Skeletal muscle cell (primary cell): ENCODE measurements around the gene KIF21B.
"Not testable (repeated sequence)": the region's sequence is repeated elsewhere in the genome, so short reads cannot be mapped to it uniquely, and the experiment has no call there.

Experiments
- DNase-seq: peaks from one replicate; pipeline ENCODE4 v3.0.0-alpha.2; 2010; ENCODE audit warnings: low read depth
- H3K4me3 ChIP-seq: 2 replicates; pipeline ENCODE4 v1.5.1; 2011; ENCODE audit warnings: low read depth, mild to moderate bottlenecking, control low read depth, low read length, moderate library complexity

The KIF21B gene

DNA sequence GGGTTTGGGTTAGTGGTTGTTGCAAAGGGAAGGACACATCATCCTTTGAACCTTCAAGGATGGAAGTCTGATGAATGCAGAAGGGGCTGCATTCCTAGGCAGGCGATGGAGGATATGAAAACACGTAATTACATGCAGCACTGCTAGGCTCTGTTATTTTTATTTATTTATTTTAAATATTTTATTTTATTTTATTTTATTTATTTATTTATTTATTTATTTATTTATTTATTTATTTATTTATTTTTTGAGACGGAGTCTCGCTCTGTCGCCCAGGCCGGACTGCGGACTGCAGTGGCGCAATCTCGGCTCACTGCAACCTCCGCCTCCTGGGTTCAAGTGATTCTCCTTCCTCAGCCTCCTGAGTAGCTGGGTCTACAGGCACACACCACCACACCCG lies 59.6 kb downstream of the KIF21B start:
- not testable (repeated sequence) for H3K4me3 ChIP-seq, DNase-seq

DNA sequence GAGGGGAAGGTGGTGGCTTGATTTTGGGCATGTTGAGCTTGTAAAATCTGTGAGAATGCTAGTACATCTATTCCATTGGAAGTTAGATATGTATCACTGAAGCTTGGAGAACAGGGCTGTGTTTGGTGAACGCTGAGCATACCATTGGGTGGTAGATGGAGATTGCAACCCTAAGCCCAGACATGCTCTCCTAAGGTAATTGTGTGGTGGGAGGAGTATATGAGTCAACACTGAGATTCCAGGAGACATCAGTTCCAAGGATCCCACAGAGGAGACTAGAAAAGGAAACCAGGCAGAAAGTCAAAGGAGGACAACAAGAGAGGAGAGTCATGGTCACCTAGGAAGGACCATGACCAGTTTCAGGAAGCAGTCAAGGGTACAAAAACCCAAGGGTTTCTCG lies 60.4 kb downstream of the KIF21B start:
- no peak for DNase-seq
- H3K4me3 ChIP-seq = no peak overlapping the region

DNA sequence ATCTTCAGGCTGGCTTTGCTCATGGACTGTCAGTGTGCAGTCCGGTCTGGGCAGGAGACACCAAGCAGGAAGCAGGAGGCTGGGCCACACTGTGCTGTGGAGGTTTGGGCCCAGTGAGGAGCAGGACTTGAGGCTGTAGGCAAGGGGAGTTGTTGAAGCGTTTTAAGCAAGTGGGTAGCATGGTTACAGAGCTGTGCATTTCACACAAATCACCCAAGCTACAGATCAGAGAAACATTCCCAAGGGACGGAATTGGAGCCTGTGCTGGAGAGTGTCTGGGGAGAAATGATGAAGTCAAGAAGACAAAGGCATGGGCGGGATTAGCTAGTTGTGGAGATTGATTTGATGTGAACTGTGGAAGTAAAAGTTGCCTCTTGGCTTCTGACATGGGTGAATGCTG lies 60.9 kb downstream of the KIF21B start:
- DNase-seq = no peak
- no peak overlapping the region for H3K4me3 ChIP-seq

DNA sequence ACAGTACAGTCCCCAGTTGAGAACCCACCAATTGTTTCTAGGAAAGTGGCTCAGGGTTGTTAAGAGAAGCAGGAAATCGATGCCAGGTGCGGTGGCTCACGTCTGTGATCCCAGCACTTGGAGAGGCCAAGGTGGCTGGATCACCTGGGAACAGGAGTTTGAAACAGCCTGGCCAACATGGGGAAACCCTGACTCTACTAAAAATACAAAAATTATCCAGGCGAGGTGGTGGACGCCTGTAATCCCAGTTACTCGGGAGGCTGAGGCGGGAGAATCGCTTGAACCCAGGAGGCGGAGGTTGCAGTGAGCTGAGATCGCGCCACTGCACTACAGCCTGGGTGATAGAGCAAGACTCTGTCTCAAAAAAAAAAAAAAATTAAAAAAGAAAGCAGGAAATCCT lies 61.4 kb downstream of the KIF21B start:
- DNase-seq, H3K4me3 ChIP-seq: not testable (repeated sequence)

DNA sequence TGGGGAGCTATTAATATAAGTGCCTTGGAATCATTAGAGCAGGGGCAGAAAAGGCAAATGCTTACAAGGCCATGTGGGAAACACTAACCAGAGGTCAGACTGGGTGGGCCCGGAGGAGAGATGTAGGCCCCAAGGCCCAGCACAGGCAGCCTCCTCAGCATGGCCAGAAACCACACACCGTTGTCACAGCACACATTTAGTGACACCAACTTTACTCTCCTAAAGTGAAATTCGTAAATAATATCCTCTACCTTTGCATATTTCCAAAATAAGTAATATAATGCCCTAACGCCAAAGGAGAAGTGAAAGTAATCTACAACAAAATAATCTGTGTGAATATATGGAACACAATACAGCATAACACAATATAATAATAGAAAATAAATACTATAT lies 62.6 kb downstream of the KIF21B start:
- DNase-seq = no peak
- H3K4me3 ChIP-seq = no peak overlapping the region

DNA sequence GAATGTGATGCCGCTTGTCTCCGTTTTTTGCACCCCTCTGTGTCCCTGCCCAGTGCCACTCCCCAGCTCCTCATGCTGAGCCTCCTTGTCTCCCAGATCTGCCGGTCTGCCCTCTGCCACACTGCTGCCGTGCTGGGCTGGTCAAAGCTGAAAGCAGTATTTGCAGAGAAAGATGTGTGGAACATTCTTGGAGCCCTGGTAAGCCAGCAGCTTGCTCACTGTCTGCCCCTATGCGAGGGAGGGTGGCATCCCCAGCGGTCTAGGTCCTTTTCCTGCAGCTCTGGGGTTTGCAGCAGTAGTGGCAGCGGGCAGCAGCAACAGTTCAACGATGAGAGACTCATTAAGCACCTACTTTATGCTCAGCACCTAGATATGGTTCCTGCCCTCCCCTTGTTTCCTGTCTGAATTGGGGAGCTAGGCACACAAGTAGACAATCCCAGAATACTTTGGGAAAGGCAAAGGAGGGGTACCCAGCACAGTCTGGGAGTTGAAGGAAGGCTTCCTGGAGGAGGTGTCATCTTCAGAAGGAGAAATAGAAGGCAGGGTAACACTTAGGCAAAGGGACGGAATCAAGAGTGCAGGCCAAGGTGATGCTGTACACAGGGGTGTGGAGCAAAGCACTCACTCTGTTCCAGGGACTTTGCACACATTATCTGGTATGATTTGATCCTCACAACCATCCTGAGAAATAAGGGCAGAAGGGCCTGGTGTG lies 63.1 kb downstream of the KIF21B start:
- no peak for DNase-seq
- H3K4me3 ChIP-seq = no peak overlapping the region

DNA sequence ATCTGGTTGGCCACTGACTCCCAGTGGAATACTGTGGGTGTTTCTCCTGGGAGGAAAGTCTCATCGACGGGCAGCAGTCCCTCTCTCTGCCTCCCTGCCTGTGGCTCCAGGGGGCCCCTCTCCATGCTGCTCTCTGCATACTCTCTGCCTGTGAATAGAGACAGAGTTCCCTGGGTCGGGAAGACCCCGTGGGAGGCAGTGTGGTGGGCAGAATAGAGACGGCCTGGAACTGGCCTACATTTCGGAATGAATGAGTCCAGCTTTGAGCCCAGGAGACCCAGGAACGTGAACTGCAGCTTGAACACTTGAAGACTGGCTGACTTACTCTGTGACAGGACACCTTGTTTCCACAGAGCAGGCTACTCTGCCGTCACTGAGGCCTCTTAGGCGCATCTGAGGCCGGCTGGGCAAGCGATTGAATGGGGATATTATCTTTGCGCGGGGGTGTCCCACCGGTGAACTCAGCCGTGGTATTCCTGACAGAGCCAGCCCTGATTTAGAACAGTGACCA lies 64.0 kb downstream of the KIF21B start:
- no peak overlapping the region for H3K4me3 ChIP-seq
- no peak for DNase-seq

- DNase-seq = no peak
- no peak overlapping the region for H3K4me3 ChIP-seq
Observed at GRCh38 chr1:200958597-200958996, 64.9 kb downstream of the KIF21B start.

DNA sequence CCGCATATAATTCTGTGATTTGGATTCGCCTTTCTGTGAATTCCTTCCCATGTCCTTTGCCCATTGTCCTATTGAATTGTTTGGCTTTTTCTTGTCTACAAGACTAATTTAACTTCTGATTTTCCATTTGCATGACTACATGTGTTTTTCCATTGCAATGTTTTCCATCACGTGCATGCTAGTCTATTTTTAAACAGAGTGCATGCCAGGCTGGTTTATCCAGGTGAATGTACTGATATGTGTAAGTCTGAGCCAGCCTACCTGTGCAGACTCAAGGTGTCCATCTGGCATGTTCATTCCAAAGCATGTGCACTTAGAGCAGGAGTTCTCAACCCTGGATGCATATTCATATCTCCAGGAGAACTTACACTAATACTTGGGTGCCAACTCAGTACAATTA lies 69.1 kb downstream of the KIF21B start:
- no peak for DNase-seq
- H3K4me3 ChIP-seq = no peak overlapping the region

- no peak overlapping the region for H3K4me3 ChIP-seq
- no peak for DNase-seq
Observed at GRCh38 chr1:200951016-200951415, 72.5 kb downstream of the KIF21B start.

DNA sequence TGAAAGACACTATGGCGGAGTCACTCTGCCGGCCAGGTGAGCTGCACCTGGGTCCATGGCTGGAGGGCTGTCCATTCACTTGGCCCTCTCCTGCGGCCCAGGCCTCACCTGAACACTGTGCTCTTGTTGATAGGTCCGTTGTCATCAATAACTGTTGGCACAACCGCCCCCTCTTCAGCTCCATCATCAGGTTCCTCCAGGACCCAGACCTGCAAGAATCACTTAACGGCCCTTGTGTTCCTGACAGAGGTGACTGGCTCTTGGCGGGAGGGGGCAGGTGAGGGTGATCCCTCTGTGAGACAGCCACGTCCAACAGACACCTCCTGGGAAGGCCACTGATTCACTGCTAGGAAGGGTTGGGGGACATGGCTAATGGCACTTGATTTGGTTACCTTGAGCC lies 73.9 kb downstream of the KIF21B start:
- no peak overlapping the region for H3K4me3 ChIP-seq
- no peak for DNase-seq

- no peak for DNase-seq
Observed at GRCh38 chr1:200947059-200947566, 76.4 kb downstream of the KIF21B start.

GRCh38 chr1:200945111-200945510 lies 78.4 kb downstream of the KIF21B start:
- no peak for DNase-seq
- no peak overlapping the region for H3K4me3 ChIP-seq

More at GRCh38 chr1:200947059-200947566, 76.4 kb downstream of the KIF21B start:
- H3K4me3 ChIP-seq = no peak overlapping the region

DNA sequence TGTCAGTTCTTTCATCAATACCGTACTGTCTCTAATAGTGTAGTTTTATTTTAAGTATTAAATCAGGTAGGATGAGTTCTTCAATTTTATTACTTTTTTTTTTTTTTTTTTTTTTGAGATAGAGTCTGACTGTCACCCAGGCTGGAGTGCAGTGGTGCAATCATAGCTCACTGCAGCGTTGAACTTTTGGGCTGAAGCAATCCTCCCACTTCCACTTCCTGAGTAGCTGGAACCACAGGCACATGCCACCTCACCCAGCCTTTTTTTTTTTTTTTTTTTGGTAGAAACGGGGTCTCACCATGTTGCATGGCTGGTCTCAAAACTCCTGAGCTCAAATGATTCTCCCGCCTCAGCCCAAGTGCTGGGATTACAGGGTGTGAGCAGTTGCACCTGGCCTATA lies 84.6 kb downstream of the KIF21B start:
- no peak overlapping the region for H3K4me3 ChIP-seq
- no peak for DNase-seq

DNA sequence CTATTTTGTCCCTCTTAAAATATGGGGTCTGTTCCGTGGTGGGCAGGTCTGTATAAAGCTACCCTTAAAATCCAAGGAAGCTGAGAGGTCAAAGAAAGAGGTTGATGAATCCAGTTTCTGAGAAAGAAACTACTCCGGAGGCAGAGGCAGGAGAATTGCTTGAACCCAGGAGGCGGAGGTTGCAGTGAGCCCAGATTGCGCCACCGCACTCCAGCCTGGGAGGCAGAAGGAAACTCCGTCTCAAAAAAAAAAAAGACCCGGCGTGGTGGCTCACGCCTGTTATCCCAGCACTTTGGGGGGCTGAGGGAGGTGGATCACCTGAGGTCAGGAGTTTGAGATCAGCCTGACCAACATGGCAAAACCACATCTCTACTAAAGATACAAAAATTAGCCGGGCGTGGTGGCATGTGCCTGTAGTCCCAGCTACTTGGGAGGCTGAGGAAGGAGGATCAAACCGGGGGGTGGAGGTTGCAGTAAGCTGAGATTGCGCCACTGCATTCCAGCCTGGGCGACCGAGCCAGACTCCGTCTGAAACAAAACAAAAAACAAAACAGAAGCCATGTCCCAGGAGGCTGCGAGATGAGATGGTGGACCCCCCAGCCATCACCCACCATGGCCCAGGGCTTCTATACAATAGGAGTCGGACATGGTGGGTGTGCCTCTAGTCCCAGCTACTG lies 88.1 kb downstream of the KIF21B start:
- H3K4me3 ChIP-seq, DNase-seq: not testable (repeated sequence)

DNA sequence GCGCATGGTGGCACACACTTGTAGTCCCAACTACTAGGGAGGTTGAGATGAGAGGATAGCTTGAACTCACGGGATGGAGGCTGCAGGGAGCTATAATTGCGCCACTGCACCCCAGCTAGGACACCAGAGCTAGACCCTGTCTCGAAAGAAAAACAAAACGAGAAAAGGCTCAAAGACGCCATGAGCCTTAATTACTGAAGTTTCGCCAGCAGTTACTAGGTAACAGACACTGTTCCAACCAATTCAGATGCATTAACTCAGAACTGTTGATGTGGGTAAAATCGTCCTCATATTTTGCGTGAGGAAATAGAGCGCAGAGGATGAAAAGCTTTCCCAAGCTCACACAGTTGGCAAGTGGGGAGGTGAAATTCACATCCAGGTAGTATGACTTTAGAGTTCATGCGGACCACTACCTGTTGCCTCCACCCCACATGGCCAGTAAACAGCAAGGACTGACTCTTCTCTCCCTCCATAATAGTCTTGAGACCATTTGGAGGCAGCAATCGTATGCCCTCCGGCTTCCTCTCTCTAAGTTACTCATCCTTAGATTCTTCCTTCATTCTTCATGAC lies 88.8 kb downstream of the KIF21B start:
- DNase-seq = no peak
- H3K4me3 ChIP-seq = no peak overlapping the region

DNA sequence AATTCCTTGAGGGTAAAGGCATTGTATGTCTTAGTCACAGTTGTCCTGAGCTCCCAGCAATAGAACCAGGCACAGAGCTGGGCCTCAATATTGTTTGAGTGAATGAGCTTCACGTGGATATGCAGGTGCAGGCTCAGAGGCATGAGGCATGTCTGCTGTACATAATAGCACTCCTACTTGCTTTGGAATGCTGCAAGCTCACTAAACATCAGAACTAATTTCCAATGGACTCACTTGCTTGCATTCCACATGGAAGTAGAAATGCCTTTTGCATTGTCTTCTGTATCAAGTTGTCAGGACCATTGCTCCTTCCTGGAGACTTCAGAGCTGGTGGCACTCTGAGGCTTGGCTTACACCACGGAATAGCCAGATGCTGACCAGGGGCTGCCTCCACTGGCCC lies 91.7 kb downstream of the KIF21B start:
- no peak for DNase-seq

DNA sequence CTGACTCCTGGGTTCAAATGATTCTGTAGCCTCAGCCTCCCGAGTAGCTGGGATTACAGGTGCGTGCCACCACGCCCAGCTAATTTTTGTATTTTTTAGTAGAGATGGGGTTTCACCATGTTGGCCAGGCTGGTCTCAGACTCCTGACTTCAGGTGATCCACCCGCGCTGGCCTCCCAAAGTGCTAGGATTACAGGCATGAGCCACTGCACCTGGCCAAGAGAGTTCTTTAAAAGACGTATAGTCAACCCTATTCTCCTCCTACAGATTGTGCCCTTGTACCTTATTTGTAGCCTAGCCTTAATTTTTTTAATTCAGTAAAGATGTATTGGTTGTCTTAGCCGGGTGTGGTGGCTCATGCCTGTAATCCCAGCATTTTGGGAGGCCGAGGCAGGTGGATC lies 93.2 kb downstream of the KIF21B start:
- not testable (repeated sequence) for DNase-seq, H3K4me3 ChIP-seq

More for the DNA sequence above, 91.7 kb downstream of the KIF21B start:
- no peak overlapping the region for H3K4me3 ChIP-seq

- H3K4me3 ChIP-seq = no peak overlapping the region
- no peak for DNase-seq
Observed at GRCh38 chr1:200929530-200930278, 93.8 kb downstream of the KIF21B start.

GRCh38 chr1:200925831-200926230 lies 97.7 kb downstream of the KIF21B start:
- H3K4me3 ChIP-seq = no peak overlapping the region
- no peak for DNase-seq
